ENCODE data around the gene PUM1.
"Not testable (repeated sequence)": the region's sequence is repeated elsewhere in the genome, so short reads cannot be mapped to it uniquely, and the experiment has no call there.

The PUM1 gene

GRCh38 chr1:30962609-30963508, 102.7 kb downstream of the PUM1 start:
- no peak for DNase-seq

DNA sequence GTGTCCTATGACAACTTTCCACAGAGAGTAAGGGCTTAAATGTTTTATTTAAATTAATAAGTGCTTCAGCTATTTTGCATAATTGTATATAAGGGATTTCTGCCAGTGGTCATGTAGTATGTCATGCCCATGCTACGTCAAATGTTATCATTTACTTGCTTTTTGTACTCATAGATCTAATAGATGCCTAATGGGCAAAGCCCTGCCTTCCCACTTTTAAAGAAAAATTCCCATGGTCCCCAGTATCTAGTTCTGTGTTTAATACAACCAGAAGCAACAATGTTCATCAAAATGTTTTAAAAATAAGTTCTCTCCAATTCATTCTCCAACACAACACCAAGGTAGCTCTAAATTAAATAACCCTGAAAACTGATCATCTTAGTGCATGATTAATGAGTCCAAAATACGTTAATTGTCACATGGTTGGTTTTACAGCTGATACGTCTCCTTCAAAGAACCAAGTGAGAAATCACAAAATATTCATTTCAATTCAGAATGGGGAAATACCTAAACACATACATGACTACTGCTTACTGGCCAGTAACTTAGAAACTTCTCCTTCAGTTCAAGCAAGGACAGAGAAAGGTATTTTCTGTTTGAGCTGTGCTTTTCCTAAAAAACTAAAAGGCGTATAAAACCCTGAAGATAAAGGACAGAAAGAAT, 107.8 kb downstream of the PUM1 start:
- DNase-seq, result no peak

GRCh38 chr1:30955448-30956015, 110.0 kb downstream of the PUM1 start:
- DNase-seq, result no peak

DNA sequence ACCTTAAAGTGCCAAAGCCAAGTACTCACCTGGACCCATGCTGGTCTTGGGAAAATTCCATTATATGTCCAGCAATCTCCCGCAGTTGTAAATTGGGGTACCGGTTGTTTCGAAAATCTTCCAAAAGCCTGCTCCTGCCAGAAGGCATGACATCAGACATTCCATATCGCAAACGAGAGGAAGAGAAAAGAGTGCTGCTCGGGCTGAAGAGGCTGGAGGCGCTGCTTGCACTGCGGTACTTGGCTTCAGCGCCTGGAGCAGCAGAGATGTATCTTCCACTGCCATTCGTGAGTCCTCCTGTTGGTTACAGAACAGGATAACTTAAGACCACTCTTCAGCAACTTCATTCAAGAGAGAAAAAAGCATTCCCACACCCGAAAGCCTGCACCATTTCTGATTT, 111.8 kb downstream of the PUM1 start:
- DNase-seq, result no peak

- DNase-seq, result no peak
Measured at GRCh38 chr1:30952098-30952497, 113.4 kb downstream of the PUM1 start.

DNA sequence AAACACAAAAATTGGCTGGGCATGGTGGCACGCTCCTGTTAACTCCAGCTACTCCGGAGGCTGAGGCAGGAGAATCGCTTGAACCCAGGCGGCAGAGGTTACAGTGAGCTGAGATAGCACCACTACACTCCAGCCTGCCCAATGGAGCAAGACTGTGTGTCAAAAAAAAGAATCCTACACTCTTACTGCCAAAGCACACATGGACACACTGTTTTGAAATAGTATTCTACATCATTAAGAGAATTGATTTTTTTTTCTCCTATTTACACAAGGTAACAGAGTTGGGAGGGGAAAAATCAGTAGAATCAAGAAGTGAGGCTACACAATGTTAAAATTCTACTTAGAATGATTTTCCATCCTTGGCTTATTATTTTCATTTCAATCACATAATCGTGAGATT, 114.8 kb downstream of the PUM1 start:
- DNase-seq, result no peak

DNA sequence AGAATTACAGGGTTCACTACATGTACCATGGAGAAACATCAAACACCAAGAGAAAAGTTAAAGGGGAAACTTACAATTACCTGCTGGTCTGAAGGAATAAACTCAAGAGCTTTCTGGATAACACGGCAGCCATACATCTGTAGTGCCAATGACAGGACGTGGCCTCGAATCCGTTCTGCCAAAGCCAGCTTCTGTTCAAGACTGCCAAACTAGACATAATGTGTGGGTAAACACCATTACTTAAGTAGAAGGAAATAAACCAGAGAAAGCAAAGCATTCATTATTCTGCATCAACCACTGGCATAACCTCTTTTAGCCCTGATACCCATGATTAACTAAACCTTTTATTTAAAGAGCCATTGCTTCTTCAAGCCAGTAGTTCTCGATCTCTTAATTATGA, 115.5 kb downstream of the PUM1 start:
- no peak for DNase-seq

DNA sequence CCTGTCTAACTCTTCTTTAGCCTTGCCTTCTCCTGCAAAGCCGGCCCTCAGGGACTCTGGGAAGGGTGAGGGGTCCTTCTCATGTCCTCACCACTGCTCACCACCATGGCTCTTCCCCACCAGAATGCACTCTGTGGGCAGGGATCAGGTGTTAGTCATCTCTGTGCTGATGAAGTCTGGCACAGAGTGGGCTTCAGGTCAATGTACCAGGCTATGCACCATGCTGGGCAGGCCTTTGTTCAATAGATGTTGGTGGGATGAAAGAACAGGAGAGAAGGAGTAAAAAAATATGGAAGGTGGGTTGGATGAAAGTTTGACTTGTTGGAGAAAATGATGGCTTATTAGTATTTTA, 116.1 kb downstream of the PUM1 start:
- DNase-seq, result not testable (repeated sequence)

GRCh38 chr1:30948813-30949486, 116.6 kb downstream of the PUM1 start:
- DNase-seq, result not testable (repeated sequence)

DNA sequence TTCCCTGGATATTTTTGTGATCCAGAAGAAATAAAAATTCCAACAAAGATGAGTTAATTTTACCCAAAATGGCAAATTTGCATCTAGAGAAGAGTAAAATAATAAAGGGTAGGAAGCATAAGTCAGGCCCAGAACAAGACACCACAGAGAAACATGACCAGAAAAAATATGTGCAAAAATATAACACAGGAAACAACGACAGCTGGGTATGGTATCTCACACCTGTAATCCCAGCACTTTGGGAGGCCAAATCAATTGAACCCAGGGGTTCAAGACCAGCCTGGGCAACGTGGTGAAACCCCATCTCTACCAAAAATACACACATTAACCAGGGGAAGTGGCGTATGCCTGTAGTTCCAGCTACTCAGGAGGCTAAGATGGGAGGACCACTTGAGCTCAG, 117.2 kb downstream of the PUM1 start:
- no peak for DNase-seq

DNA sequence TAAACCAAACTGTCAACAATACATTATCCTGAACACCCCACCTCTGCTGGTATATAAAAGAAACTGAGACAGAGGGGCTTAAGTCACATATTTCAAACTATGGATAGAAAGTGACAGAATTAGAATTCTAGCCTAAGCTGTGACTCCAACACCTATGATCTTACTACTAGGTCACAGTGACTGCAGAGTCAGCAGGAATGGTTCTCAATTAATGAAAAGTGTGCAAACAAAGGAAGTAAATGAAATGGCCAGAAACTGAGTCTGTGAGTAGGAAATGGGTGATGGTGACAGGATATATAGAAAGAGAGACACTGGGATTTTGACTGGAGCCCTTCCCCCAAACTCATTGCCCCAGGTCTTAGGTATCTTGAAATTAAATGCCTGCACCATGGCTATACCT, 118.3 kb downstream of the PUM1 start:
- DNase-seq, result no peak

DNA sequence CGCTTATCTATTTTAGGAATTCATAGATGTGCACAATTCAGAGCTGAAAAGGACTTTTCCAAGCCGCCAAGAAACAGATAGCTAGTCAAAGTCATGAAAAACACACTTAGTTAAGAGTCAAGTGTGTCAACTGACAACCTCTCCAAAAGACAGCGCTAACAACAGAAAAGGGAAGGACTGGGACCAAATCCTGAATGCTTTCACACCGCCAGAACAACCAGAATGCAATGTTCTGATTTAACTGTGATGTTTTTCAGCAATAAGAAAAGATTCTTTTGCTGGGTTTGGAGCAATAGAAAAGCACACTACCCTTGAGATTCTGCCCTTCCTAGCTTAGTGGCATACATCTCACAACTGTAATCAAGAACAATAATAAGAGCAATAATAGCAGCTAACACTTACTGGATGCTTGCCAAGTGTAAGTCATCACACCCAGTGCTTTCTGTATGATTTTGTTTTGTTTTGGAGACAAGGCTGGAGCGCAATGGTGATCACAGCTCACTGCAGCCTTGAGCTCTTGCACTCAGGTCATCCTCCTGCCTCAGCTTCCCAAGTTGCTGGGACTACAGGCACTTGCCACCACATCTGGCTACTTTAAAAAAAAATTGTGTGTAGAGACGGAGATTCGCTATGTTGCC, 123.1 kb downstream of the PUM1 start:
- DNase-seq, result no peak

- no peak for DNase-seq
Measured at GRCh38 chr1:30940541-30940940, 125.0 kb downstream of the PUM1 start.

GRCh38 chr1:30936541-30937171, 128.9 kb downstream of the PUM1 start:
- no peak for DNase-seq

DNA sequence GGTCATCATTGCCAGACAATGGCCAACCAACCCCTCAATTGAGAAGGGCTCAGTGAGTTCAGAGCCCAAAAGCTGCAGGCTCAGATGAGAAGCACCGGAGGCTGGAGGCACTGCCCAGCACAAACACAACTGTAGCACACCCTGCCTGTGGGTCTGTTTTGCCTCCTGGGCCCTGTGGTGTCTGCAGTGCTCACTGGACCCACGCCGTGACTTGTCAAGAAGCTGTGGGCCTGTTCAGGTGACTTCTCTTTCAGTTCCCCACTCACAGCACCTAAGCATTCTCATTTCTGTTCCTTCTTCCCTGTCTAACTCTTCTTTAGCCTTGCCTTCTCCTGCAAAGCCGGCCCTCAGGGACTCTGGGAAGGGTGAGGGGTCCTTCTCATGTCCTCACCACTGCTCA, 129.8 kb downstream of the PUM1 start:
- DNase-seq, result not testable (repeated sequence)

DNA sequence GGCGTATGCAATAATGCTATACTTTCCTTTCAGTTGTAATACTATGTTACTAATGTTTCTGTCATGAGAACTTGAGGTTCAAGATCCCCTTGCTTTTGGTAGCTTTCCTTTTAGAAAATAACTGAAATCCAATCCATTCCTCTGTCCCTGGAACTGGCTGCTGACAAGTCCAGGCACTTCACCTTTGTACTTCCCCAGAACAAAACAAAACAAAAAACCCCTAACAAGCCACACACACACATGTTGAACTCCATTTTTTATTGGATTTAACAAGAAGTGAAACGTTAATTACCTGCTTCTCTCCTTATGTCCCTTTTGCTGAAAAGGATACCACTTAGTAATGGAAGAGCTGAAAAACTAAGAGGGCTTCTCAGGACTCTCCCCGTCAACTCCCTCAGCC, 130.9 kb downstream of the PUM1 start:
- no peak for DNase-seq

- DNase-seq, result no peak
Measured at GRCh38 chr1:30933874-30934252, 131.7 kb downstream of the PUM1 start.

GRCh38 chr1:30930631-30931173, 134.8 kb downstream of the PUM1 start:
- DNase-seq, result no peak

- no peak for DNase-seq
Measured at GRCh38 chr1:30929944-30930525, 135.5 kb downstream of the PUM1 start.

GRCh38 chr1:30929135-30929889, 136.2 kb downstream of the PUM1 start:
- peak; percentile 49 to 53 for DNase-seq

DNA sequence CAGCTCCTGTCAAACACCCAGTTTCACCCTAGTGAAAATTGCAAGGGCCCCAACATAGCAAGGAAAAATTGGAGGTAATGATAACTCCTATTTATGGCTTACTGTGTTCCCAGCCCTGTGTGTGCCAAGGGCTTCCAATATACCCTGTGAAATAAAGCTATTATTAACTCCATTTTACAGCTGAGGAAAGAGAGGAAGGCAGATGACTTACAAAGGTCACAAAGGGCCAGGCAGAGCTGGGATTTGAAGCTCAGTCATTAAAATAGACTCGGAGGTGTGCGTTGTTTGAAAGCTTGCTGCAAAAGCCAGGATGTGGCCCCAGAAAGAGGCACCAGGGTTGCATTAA, 136.8 kb downstream of the PUM1 start:
- DNase-seq, result no peak

Measured in stimulated activated CD4-positive, alpha-beta T cell treated with anti-CD3 and anti-CD28 coated beads, Interleukin-2, amount 100 ng/mL, for 48 hours (primary cell).